Stimulated activated CD8-positive, alpha-beta memory T cell treated with anti-CD3 and anti-CD28 coated beads, Interleukin-4, amount 100 ng/mL, for 48 hours (primary cell): ENCODE results near the gene KRT73.

ENCODE experiments used
- DNase-seq: peaks from one replicate; pipeline ENCODE4 v3.0.0-alpha.2; 2020

Gene KRT73

DNA sequence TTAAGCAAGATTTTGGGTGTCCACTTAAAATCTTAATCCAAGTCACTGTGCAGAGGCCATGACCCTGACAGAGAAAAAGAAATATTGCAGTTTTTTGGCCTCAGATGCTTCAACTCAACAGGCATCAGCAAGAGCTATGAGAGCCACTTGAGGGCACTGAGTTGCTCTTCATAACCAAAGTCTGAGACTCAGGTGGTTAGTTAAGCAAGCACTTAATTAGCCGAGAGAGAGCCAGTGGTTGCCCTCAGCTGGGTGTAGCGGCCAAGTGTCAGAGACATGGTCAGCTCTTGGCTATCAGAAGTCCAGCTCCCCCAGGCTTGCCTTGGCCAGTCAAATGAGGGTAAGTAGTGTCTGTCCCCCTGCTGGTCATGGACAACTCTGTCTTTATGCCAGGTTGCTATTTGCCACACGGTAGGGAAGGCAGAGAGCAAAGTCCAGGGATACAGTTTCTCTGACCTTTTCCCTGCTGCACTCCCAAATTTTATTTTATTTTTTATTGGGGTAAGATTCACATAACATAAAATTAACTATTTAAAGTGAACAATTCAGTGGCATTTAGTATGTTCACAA lies 56.4 kb downstream of the KRT73 start:
- no peak for DNase-seq

DNA sequence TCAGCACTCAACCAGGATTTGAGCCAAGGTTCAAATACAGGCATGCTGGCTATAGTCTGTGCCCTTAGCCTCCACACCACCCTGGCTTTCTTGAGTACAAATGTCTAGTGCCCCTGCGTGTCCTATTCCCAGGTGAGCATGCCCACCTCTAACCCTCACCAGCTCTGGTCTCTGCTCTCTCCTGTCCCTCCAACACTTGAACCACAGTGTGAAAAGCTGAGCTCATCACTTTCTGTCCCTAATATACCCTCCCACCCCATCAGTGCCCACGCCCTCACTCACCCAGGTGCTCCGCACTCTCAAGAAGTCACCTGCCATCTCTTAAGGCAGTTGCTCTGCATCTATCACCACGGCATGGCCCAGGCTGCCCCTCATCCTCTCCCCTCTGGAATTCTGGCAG lies 58.4 kb downstream of the KRT73 start:
- no peak for DNase-seq

DNA sequence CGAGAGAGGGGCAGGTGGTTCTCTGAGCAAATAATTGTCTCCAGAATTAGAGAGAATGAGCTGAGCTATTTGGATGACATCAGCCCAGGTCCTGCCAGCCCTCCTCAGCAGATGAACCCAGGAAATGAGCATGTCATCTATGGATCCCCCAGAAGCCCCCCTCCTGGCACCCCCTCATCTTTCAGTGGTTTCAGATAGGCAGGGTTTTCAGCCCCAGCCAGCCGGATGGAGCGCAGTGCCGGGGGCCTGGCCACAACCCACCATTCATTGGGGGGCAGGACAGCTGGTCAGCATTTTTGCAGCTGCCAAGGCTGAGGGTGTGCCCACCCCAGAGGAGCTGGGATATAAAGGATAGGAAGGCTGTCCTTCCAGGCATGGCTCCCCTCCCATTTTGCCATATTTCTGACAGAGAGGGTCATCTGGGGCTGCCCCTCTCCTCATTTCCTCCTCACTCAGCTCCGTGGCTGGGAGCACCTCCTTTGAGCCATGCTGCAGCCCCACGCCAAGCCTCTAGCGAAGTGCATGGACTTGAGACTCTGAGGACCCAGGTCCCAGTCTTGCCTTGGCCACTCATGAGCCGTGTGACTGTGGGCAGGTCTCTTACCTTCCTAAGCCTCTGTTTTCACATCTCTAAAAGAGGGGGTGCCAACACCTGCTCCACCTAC lies 59.4 kb downstream of the KRT73 start:
- no peak for DNase-seq
